Measurements from ENCODE around the gene SLC7A6. TPM values are rescaled to one million over a fixed set of nuclear protein-coding genes. Genes with fewer than 3 reads are reported as not detected.

Gene SLC7A6
- total and polyA plus RNA-seq, 2 of the 13 experiments (the other 11 are each of a cell fraction or from before 2014, with no cell fraction given), result 35.8 to 70.8 TPM

DNA sequence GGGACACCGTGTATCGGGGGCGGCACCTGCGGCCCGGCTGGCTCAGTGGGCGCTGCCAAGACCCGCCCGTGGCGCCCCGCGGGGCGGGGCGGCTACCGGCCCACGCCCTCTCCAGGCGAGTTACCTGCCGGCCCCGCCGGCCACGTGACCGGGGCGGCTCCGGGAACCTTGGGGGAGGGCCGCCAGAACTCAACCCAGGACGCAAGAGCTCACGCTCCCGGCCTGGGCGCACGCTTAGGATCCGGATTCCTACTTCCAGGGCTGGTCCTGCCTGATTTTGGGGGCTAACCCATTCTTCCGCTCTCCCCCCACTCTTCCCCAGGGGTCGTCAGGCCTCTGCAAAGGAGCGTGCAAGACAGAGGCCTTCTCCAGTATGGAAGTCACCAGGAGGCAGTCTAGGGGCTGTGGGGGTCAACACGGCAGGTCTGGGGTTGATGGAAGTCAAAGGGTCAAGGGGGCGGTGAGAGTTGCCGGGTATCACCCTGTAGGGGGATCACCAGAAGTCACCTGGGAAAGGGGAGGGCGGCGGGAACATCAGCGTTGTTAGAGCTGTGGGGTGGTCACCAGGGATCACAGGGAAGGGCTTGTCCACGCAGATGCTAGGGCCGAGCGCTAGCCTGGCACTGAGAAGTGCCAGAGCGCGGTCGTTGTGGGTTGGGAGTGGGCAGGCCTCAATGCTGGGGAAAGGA, 28.0 kb upstream of the SLC7A6 start (continued):
- TF ChIP-seq HNRNPLL (IDR thresholded peaks at IDR 0.05; ENCODE audit: low read depth, low read length, poor library complexity, severe bottlenecking) (peak; percentile 77), MTA1 (CRISPR knock-in tag; IDR thresholded peaks at IDR 0.05; ENCODE audit: borderline replicate concordance) (peak; percentile 82), HOXD1 (CRISPR knock-in tag; IDR thresholded peaks at IDR 0.05) (no peak), BCL6 (CRISPR knock-in tag; IDR thresholded peaks at IDR 0.05) (0 out of 2 replicates have a peak, but pooled peaks have one; percentile 22), ZBTB7B (CRISPR knock-in tag; IDR thresholded peaks at IDR 0.05) (peak; percentile 53; the same call in 1 of the 2 replicates), RFXAP (CRISPR knock-in tag; IDR thresholded peaks at IDR 0.05; ENCODE audit: borderline replicate concordance) (peak; percentile 75), SSRP1 (CRISPR knock-in tag; IDR thresholded peaks at IDR 0.05) (no peak), KLF13 (CRISPR knock-in tag; IDR thresholded peaks at IDR 0.05) (peak; percentile 85; the same call in 1 of the 2 replicates), ZNF672 (CRISPR knock-in tag; IDR thresholded peaks at IDR 0.05) (no peak), MED1 (CRISPR knock-in tag; IDR thresholded peaks at IDR 0.05) (no peak; the same call in none of the 2 replicates), CCDC6 (CRISPR knock-in tag; IDR thresholded peaks at IDR 0.05) (no peak; the same call in 1 of the 2 replicates), FOXK2 (IDR thresholded peaks at IDR 0.05) (no peak), ZBTB8A (CRISPR knock-in tag; IDR thresholded peaks at IDR 0.05; ENCODE audit: borderline replicate concordance, low read depth) (no peak), ZNF674 (CRISPR knock-in tag; IDR thresholded peaks at IDR 0.05; ENCODE audit: low read depth) (no peak), RXRA (CRISPR knock-in tag; IDR thresholded peaks at IDR 0.05) (peak; percentile 11; the same call in 1 of the 2 replicates), ZNF33B (CRISPR knock-in tag; IDR thresholded peaks at IDR 0.05) (no peak), ZNF790 (CRISPR knock-in tag; IDR thresholded peaks at IDR 0.05; ENCODE audit: borderline replicate concordance) (peak; percentile 87), GABPB1 (CRISPR knock-in tag; IDR thresholded peaks at IDR 0.05) (peak; percentile 9; the same call in 1 of the 2 replicates), TSC22D2 (CRISPR knock-in tag; IDR thresholded peaks at IDR 0.05; ENCODE audit: borderline replicate concordance) (no peak)
- TF ChIP-seq, protein P1, sequence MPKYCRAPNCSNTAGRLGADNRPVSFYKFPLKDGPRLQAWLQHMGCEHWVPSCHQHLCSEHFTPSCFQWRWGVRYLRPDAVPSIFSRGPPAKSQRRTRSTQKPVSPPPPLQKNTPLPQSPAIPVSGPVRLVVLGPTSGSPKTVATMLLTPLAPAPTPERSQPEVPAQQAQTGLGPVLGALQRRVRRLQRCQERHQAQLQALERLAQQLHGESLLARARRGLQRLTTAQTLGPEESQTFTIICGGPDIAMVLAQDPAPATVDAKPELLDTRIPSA (CRISPR knock-in tag; IDR thresholded peaks at IDR 0.05; ENCODE audit: borderline replicate concordance), result 0 out of 2 replicates have a peak, but pooled peaks have one; percentile 62
- TF ChIP-seq, protein P2, sequence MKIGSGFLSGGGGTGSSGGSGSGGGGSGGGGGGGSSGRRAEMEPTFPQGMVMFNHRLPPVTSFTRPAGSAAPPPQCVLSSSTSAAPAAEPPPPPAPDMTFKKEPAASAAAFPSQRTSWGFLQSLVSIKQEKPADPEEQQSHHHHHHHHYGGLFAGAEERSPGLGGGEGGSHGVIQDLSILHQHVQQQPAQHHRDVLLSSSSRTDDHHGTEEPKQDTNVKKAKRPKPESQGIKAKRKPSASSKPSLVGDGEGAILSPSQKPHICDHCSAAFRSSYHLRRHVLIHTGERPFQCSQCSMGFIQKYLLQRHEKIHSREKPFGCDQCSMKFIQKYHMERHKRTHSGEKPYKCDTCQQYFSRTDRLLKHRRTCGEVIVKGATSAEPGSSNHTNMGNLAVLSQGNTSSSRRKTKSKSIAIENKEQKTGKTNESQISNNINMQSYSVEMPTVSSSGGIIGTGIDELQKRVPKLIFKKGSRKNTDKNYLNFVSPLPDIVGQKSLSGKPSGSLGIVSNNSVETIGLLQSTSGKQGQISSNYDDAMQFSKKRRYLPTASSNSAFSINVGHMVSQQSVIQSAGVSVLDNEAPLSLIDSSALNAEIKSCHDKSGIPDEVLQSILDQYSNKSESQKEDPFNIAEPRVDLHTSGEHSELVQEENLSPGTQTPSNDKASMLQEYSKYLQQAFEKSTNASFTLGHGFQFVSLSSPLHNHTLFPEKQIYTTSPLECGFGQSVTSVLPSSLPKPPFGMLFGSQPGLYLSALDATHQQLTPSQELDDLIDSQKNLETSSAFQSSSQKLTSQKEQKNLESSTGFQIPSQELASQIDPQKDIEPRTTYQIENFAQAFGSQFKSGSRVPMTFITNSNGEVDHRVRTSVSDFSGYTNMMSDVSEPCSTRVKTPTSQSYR (CRISPR knock-in tag; IDR thresholded peaks at IDR 0.05; ENCODE audit: borderline replicate concordance), result peak; percentile 88
- TF ChIP-seq, protein P3, sequence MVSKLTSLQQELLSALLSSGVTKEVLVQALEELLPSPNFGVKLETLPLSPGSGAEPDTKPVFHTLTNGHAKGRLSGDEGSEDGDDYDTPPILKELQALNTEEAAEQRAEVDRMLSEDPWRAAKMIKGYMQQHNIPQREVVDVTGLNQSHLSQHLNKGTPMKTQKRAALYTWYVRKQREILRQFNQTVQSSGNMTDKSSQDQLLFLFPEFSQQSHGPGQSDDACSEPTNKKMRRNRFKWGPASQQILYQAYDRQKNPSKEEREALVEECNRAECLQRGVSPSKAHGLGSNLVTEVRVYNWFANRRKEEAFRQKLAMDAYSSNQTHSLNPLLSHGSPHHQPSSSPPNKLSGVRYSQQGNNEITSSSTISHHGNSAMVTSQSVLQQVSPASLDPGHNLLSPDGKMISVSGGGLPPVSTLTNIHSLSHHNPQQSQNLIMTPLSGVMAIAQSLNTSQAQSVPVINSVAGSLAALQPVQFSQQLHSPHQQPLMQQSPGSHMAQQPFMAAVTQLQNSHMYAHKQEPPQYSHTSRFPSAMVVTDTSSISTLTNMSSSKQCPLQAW (CRISPR knock-in tag; IDR thresholded peaks at IDR 0.05), result peak; percentile 89
- TF ChIP-seq, protein P4, sequence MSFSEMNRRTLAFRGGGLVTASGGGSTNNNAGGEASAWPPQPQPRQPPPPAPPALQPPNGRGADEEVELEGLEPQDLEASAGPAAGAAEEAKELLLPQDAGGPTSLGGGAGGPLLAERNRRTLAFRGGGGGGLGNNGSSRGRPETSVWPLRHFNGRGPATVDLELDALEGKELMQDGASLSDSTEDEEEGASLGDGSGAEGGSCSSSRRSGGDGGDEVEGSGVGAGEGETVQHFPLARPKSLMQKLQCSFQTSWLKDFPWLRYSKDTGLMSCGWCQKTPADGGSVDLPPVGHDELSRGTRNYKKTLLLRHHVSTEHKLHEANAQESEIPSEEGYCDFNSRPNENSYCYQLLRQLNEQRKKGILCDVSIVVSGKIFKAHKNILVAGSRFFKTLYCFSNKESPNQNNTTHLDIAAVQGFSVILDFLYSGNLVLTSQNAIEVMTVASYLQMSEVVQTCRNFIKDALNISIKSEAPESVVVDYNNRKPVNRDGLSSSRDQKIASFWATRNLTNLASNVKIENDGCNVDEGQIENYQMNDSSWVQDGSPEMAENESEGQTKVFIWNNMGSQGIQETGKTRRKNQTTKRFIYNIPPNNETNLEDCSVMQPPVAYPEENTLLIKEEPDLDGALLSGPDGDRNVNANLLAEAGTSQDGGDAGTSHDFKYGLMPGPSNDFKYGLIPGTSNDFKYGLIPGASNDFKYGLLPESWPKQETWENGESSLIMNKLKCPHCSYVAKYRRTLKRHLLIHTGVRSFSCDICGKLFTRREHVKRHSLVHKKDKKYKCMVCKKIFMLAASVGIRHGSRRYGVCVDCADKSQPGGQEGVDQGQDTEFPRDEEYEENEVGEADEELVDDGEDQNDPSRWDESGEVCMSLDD (CRISPR knock-in tag; IDR thresholded peaks at IDR 0.05; ENCODE audit: borderline replicate concordance), result peak; percentile 68; the same call in 1 of the 2 replicates
